MCF 10A (cell line): ENCODE measurements around the gene L2HGDH. TPM values are rescaled to one million over a fixed set of nuclear protein-coding genes. Genes with fewer than 3 reads are reported as not detected.
"Not testable (repeated sequence)": the region's sequence is repeated elsewhere in the genome, so short reads cannot be mapped to it uniquely, and the experiment has no call there.

Experiments used
- BruUV-seq: library from RNA; stranded (reverse); fragments of 400-500 nt; replicated peaks from 2 replicates; lab custom pipeline; 2021; lab: Mats Ljungman, UMichigan
- CTCF ChIA-PET: fragments of 300-600 bp; sonication (Branson Sonifier 250); formaldehyde crosslinking; extraction: SDS; loops from one replicate; lab custom pipeline; 2021; ENCODE audit warnings: antibody characterized with exemption, inconsistent platforms; lab: Yijun Ruan, JAX
- POLR2A ChIA-PET: fragments of 300-600, 350-650 bp; sonication (Branson Sonifier 250); formaldehyde crosslinking; extraction: SDS; loops from one replicate; lab custom pipeline; 2020; ENCODE audit warnings: antibody characterized with exemption, inconsistent platforms; lab: Yijun Ruan, JAX
- DNase-seq: peaks from one replicate; pipeline ENCODE4 v3.0.0-alpha.2; 2018; ENCODE audit not compliant: unreplicated experiment
- H3K27ac Mint-ChIP-seq: one replicate; pipeline ENCODE4 v1.8.0; 2022; ENCODE audit warnings: mild to moderate bottlenecking, low read depth, mixed read lengths; ENCODE audit not compliant: unreplicated experiment
- H3K27me3 Mint-ChIP-seq: one replicate; pipeline ENCODE4 v1.8.0; 2022; ENCODE audit warnings: mixed read lengths; ENCODE audit not compliant: insufficient read depth, unreplicated experiment
- H3K36me3 Mint-ChIP-seq: one replicate; pipeline ENCODE4 v1.8.0; 2022; ENCODE audit warnings: mild to moderate bottlenecking, moderate library complexity, mixed read lengths; ENCODE audit not compliant: insufficient read depth, unreplicated experiment
- H3K4me1 Mint-ChIP-seq: one replicate; pipeline ENCODE4 v1.8.0; 2022; ENCODE audit warnings: mixed read lengths; ENCODE audit not compliant: insufficient read depth, unreplicated experiment
- H3K4me3 Mint-ChIP-seq: one replicate; pipeline ENCODE4 v1.8.0; 2022; ENCODE audit warnings: mild to moderate bottlenecking, moderate library complexity, mixed read lengths; ENCODE audit not compliant: unreplicated experiment
- H3K9me3 Mint-ChIP-seq: one replicate; pipeline ENCODE4 v1.8.0; 2022; ENCODE audit warnings: mixed read lengths; ENCODE audit not compliant: unreplicated experiment
- intact Hi-C: fragments of 100-400 bp; cut with micrococcal nuclease; formaldehyde crosslinking; loops from 2 replicates; pipeline ENCODE4 v1.14.1; 2022
- total RNA-seq: library from RNA; stranded (reverse); gene quantifications from 2 replicates; pipeline ENCODE4 v1.2.3, GENCODE V29; 2022
- TF ChIP-seq, protein P1 (sequence below): fragments of 200-600 bp; IDR thresholded peaks from one replicate; pipeline ENCODE4 v1.8.0; 2022; ENCODE audit warnings: antibody characterized with exemption, mild to moderate bottlenecking; ENCODE audit not compliant: unreplicated experiment

The L2HGDH gene
- total RNA-seq, 1 experiment from 2014 or later = 7.9 TPM

DNA sequence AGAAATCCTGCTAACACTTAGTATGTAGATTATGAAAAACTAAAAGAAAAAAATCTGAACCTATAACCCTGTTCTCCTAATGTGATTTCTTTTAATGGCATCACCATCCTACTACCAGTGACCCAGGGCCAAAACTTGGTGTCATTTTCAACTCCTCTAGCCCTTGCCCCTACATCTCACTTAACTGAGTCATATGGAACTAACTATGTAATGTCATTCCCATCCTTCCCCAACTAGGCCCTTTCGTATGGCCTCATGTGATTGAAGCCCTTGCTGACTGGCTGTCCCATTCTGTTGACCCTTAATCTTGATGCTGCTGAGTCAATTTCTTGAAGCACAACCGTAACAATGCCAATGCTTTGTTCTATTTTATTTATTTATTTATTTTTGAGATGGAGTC, 7.7 kb upstream of the L2HGDH start:
- BruUV-seq = no TSS peak
- Mint-ChIP-seq H3K9me3 (no peaks in the 10 kb centered on the region), H3K4me1 (no peaks in the 10 kb centered on the region), H3K27me3 (no peaks in the 10 kb centered on the region), H3K4me3 (no peak overlapping the region), H3K36me3 (peaks cover 40% of the 10 kb centered on the region), H3K27ac (no peak overlapping the region)
- intact Hi-C loops = loop anchor here (2.0 kb wide), 1 partner anchor 459 kb away; no protein-coding TSS in a partner anchor
- TF ChIP-seq, protein P1, sequence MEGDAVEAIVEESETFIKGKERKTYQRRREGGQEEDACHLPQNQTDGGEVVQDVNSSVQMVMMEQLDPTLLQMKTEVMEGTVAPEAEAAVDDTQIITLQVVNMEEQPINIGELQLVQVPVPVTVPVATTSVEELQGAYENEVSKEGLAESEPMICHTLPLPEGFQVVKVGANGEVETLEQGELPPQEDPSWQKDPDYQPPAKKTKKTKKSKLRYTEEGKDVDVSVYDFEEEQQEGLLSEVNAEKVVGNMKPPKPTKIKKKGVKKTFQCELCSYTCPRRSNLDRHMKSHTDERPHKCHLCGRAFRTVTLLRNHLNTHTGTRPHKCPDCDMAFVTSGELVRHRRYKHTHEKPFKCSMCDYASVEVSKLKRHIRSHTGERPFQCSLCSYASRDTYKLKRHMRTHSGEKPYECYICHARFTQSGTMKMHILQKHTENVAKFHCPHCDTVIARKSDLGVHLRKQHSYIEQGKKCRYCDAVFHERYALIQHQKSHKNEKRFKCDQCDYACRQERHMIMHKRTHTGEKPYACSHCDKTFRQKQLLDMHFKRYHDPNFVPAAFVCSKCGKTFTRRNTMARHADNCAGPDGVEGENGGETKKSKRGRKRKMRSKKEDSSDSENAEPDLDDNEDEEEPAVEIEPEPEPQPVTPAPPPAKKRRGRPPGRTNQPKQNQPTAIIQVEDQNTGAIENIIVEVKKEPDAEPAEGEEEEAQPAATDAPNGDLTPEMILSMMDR = no peak
- DNase-seq = no peak
- ChIA-PET POLR2A (interaction anchor here (1.0 to 5.1 kb wide), 15 partner anchors 8 to 685 kb away, joined by 3 to 47 read pairs (median 5); partner anchors contain the start of genes ATL1, CDKL1, DMAC2L and L2HGDH), CTCF (interaction anchor here (0.6 to 6.1 kb wide), 13 partner anchors 8 to 469 kb away, joined by 3 to 62 read pairs (median 5); partner anchors contain the start of genes CDKL1, DMAC2L, L2HGDH and MAP4K5)

DNA sequence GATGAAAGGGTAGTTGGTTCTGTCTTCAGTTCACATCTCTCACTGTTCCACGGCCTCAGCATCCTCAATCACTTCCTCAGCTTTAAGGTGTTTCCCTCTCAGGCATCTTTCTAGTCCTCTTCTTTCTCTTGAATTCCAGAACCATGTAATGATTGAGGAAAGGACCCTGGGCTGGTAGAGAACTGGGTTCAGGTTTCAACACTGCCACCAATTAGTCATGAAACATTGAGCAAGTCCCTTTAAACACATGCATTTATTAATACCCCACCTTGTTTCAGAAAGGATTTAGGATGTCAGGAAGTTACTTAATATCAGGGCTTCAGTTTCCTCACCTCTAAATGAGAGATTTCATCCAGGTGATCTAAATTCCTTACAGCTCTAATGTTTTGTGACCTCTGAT, 7.3 kb upstream of the L2HGDH start:
- no peak overlapping the region for H3K27ac Mint-ChIP-seq
- no peaks in the 10 kb centered on the region for H3K27me3 Mint-ChIP-seq
- H3K4me1 Mint-ChIP-seq = no peaks in the 10 kb centered on the region
- POLR2A ChIA-PET = interaction anchor here (1.0 to 5.1 kb wide), 10 partner anchors 10 to 341 kb away, joined by 3 to 47 read pairs (median 5); partner anchors contain the start of genes ATL1, CDKL1, MAP4K5 and VCPKMT
- no peaks in the 10 kb centered on the region for H3K9me3 Mint-ChIP-seq
- intact Hi-C loops = loop anchor here (2.0 kb wide), 1 partner anchor 460 kb away; no protein-coding TSS in a partner anchor
- CTCF ChIA-PET = interaction anchor here (0.6 to 6.1 kb wide), 9 partner anchors 11 to 396 kb away, joined by 3 to 62 read pairs (median 7); partner anchors contain the start of gene CDKL1
- peak; percentile 65 for DNase-seq
- peaks cover 36% of the 10 kb centered on the region for H3K36me3 Mint-ChIP-seq
- no TSS peak for BruUV-seq
- TF ChIP-seq, protein P1 = no peak
- no peak overlapping the region for H3K4me3 Mint-ChIP-seq

DNA sequence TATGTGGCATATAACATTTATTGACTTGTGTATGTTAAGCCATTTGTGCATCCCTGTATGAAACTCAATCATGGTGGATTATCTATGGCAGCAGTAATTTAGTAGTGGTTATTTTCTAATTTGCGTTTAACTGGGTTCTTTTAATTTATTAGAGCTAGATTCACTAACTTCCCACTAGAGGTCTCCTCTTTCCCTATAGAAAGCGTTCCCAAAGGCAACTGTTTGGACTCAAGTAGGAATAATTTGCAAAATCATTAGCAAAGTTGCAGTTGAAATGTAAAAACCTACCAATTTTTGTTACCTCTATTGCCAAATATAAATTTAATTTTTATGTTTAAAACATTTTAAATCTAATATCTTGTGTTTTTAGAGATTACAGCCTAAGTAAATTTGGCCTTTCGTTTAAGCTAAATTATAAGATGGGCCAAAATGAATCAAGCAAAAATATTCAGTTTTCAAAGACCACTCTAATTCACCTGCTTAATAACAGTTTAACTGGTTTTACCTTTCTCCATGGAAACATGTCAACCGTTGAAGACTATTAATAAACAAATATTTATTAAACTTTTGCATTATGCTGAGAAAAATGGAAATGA, 6.1 kb upstream of the L2HGDH start:
- Mint-ChIP-seq H3K4me3 (no peak overlapping the region), H3K27me3 (no peaks in the 10 kb centered on the region), H3K27ac (peak overlapping the region; percentile 17), H3K4me1 (peaks cover 5% of the 10 kb centered on the region), H3K9me3 (no peaks in the 10 kb centered on the region), H3K36me3 (peaks cover 25% of the 10 kb centered on the region)
- TF ChIP-seq, protein P1 = peak; percentile 46
- no TSS peak for BruUV-seq
- peak; percentile 48 for DNase-seq
- POLR2A ChIA-PET = interaction anchor here (0.6 to 5.1 kb wide), 11 partner anchors 11 to 458 kb away, joined by 3 to 47 read pairs (median 3); partner anchors contain the start of genes CDKL1, MAP4K5 and VCPKMT
- CTCF ChIA-PET = interaction anchor here (0.7 to 6.1 kb wide), 8 partner anchors 12 to 459 kb away, joined by 3 to 62 read pairs (median 4); no protein-coding TSS in a partner anchor
- intact Hi-C loops = loop anchor here (2.0 kb wide), 1 partner anchor 461 kb away; no protein-coding TSS in a partner anchor

DNA sequence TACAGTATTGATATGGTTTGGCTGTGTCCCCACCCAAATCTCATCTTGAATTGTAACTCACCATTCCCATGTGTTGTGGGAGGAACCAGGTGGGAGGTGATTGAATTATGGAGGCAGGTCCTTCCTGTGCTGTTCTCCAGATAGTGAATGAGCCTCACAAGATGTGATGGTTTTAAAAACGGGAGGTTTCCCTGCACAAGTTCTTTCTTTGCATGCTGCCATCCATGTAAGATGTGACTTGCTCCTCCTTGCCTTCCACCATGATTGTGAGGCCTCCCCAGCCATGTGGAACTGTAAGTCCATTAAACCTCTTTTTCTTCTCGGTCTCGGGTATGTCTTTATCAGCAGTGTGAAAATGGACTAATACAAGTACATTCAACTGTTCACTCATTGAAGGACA, 2.1 kb upstream of the L2HGDH start:
- H3K9me3 Mint-ChIP-seq, DNase-seq, POLR2A ChIA-PET, H3K27me3 Mint-ChIP-seq, BruUV-seq, H3K27ac Mint-ChIP-seq, intact Hi-C loops, CTCF ChIA-PET: not testable (repeated sequence)
- H3K36me3 Mint-ChIP-seq = peaks cover 20% of the 10 kb centered on the region
- peak overlapping the region; percentile 6 for H3K4me3 Mint-ChIP-seq
- peaks cover 18% of the 10 kb centered on the region for H3K4me1 Mint-ChIP-seq
